B cell (primary cell): ENCODE data around the gene LRRC7. TPM values are rescaled to one million over a fixed set of nuclear protein-coding genes. Genes with fewer than 3 reads are reported as not detected.

Experiments
- ATAC-seq: fragments of 200-7000 bp; cut with Tn5 transposase; one replicate; pipeline ENCODE4 v1.10.0; 2021; ENCODE audit warnings: low read depth, mild to moderate bottlenecking, moderate number of reproducible peaks, moderate library complexity
- CTCF ChIA-PET: fragments of 350-600 bp; sonication (Branson Sonifier 250); formaldehyde crosslinking; loops from one replicate; lab custom pipeline; 2021; ENCODE audit warnings: antibody characterized with exemption, inconsistent platforms; lab: Charles Lee
- POLR2A ChIA-PET: fragments of 350-600 bp; sonication (Branson Sonifier 250); formaldehyde crosslinking; loops from one replicate; lab custom pipeline; 2021; ENCODE audit warnings: antibody characterized with exemption; lab: Charles Lee
- DNase-seq: peaks from one replicate; pipeline ENCODE4 v3.0.0; 2013
- H2AFZ ChIP-seq: 2 replicates; pipeline ENCODE4 v1.6.1; 2012; ENCODE audit warnings: mild to moderate bottlenecking, low read depth, low read length; ENCODE audit not compliant: insufficient read depth, poor library complexity, severe bottlenecking
- H3K27ac ChIP-seq, 2 donors: 1 replicate in 1 of 2; 2 replicates in 1 of 2; pipeline ENCODE4 v1.5.1; 2012 to 2013; ENCODE audit warnings: low read length in 2 of 2, mild to moderate bottlenecking in 2 of 2, moderate library complexity in 1 of 2
- H3K27me3 ChIP-seq, 4 experiments: fragments of 200-600 bp in 1 of 4; sonication (generic) in 1 of 4; replicated peaks in 1 of 4; 1 replicate in 2 of 4; 2 replicates in 2 of 4; pipeline versions ENCODE4 v1.6.1 to v1.7.0; 2013 to 2016; ENCODE audit warnings: low read length in 3 of 4, mild to moderate bottlenecking in 2 of 4, mixed read lengths in 1 of 4, moderate library complexity in 1 of 4; ENCODE audit not compliant: insufficient read depth in 4 of 4, control insufficient read depth in 3 of 4; ENCODE audit errors: control extremely low read depth in 1 of 4
- H3K36me3 ChIP-seq, 2 experiments: replicated peaks in 1 of 2; 1 replicate in 1 of 2; 2 replicates in 1 of 2; pipeline versions ENCODE4 v1.6.1 to v1.7.1; 2013; ENCODE audit warnings: low read length in 1 of 2; ENCODE audit not compliant: insufficient read depth in 2 of 2, control insufficient read depth in 1 of 2; ENCODE audit errors: control extremely low read depth in 1 of 2, extremely low read depth in 1 of 2
- H3K4me1 ChIP-seq, 2 donors: fragments of 200-600 bp in 1 of 2; sonication (generic) in 1 of 2; 1 replicate in 1 of 2; 2 replicates in 1 of 2; pipeline versions ENCODE4 v1.5.1 to v1.6.1; 2013 to 2017; ENCODE audit warnings: low read length in 2 of 2; ENCODE audit not compliant: control insufficient read depth in 2 of 2, insufficient read depth in 2 of 2
- H3K4me2 ChIP-seq: replicated peaks from 2 replicates; pipeline ENCODE3; 2012; ENCODE audit warnings: mild to moderate bottlenecking, low read depth, low read length; ENCODE audit not compliant: poor library complexity, severe bottlenecking
- H3K4me3 ChIP-seq, 5 experiments: fragments of 200-600 bp in 1 of 5; sonication (generic) in 1 of 5; 1 replicate in 3 of 5; 2 replicates in 2 of 5; pipeline versions ENCODE4 v1.5.1 to v1.7.0; 2011 to 2016; ENCODE audit warnings: low read length in 4 of 5, mild to moderate bottlenecking in 4 of 5, low read depth in 2 of 5, control low read depth in 1 of 5, moderate library complexity in 1 of 5; ENCODE audit not compliant: insufficient read depth in 1 of 5; ENCODE audit errors: control extremely low read depth in 1 of 5, extremely low read depth in 1 of 5
- H3K79me2 ChIP-seq: fragments of 200-600 bp; sonication (generic); one replicate; pipeline ENCODE4 v1.6.0; 2016; ENCODE audit warnings: low read length; ENCODE audit not compliant: control insufficient read depth, insufficient read depth
- H3K9ac ChIP-seq: fragments of 200-600 bp; sonication (generic); 2 replicates; pipeline ENCODE4 v1.6.1; 2017; ENCODE audit warnings: mild to moderate bottlenecking, low read length, moderate library complexity
- H3K9me3 ChIP-seq, 3 donors: one replicate each; pipeline versions ENCODE4 v1.6.1 to v1.7.1; 2013; ENCODE audit warnings: low read length in 2 of 3; ENCODE audit not compliant: control insufficient read depth in 2 of 3, insufficient read depth in 1 of 3; ENCODE audit errors: control extremely low read depth in 1 of 3
- H4K20me1 ChIP-seq: 2 replicates; pipeline ENCODE4 v1.6.0; 2012; ENCODE audit warnings: mild to moderate bottlenecking, low read length; ENCODE audit not compliant: insufficient read depth, control insufficient read depth, poor library complexity, severe bottlenecking
- H3K27ac Mint-ChIP-seq: one replicate; pipeline ENCODE4 v1.8.0; 2021; ENCODE audit warnings: mixed read lengths
- H3K27me3 Mint-ChIP-seq: one replicate; pipeline ENCODE4 v1.8.0; 2021; ENCODE audit warnings: mixed read lengths
- H3K4me1 Mint-ChIP-seq: one replicate; pipeline ENCODE4 v1.8.0; 2021; ENCODE audit warnings: mixed read lengths
- H3K4me3 Mint-ChIP-seq: one replicate; pipeline ENCODE4 v1.8.0; 2021; ENCODE audit warnings: mixed read lengths
- H3K9me3 Mint-ChIP-seq: one replicate; pipeline ENCODE4 v1.8.0; 2022; ENCODE audit warnings: mixed read lengths; ENCODE audit not compliant: insufficient read depth
- EZH2 ChIP-seq: IDR thresholded peaks from 2 replicates; pipeline ENCODE4 v1.6.1; 2012; ENCODE audit warnings: borderline replicate concordance, low read depth, mild to moderate bottlenecking, moderate library complexity, low read length; ENCODE audit not compliant: insufficient read depth, poor library complexity, severe bottlenecking
- WGBS: methylation state at CpG from one replicate; pipeline ENCODE4 v1.1.5; 2013; ENCODE audit warnings: missing lambda C conversion rate; ENCODE audit not compliant: insufficient coverage; 5-methylcytosine and 5-hydroxymethylcytosine counted together
- intact Hi-C: fragments of 100-400 bp; cut with micrococcal nuclease; formaldehyde crosslinking; loops from one replicate; pipeline ENCODE4 v1.10.0; 2022
- polyA plus RNA-seq: library from polyadenylated mRNA; depleted of rRNA; stranded (reverse); fragments of >200 nt; gene quantifications from 2 replicates; pipeline ENCODE4 v1.2.3, GENCODE V29; 2012
- total RNA-seq, 2 donors: library from RNA; stranded (reverse); fragments of 120-200 nt in 1 of 2; gene quantifications; 1 replicate in 1 of 2; 2 replicates in 1 of 2; pipeline versions ENCODE4 v1.2.3 to v1.2.4, GENCODE V29; 2013 to 2022
- TF ChIP-seq, protein P1 (sequence below): fragments of 200-600 bp; IDR thresholded peaks from one replicate; pipeline ENCODE4 v1.8.0; 2022; ENCODE audit warnings: antibody characterized with exemption, mild to moderate bottlenecking

The LRRC7 gene
- total and polyA plus RNA-seq, 2 donors (not counting 1 experiment from before 2014, with no cell fraction given), result not detected

DNA sequence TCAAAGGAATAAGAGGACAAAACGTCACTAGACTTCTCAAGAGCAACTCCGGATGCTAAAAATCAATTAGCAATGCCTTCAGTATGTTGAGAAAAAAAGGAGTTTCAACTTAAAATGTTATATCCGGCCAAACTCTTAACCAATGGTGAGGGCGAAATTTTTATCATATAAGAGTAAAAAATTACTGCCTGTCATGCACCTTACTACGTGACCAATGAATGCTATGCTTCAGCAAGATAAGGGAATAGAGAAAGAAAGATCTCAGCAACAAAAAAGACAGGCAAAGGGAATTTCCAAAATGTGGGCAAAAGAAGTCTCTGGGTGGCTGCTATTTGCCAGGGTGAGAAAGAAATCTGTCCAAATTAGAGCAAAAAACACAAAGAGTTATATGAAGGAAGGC, 47.4 kb upstream of the LRRC7 start:
- Mint-ChIP-seq H3K27ac (no peak overlapping the region), H3K4me1 (no peaks in the 10 kb centered on the region), H3K27me3 (no peaks in the 10 kb centered on the region), H3K4me3 (no peak overlapping the region), H3K9me3 (no peaks in the 10 kb centered on the region)
- Histone ChIP-seq H4K20me1 (no peaks in the 10 kb centered on the region), H3K27ac (no peak overlapping the region), H3K79me2 (no peaks in the 10 kb centered on the region), H3K27me3 (no peaks in the 10 kb centered on the region), H3K36me3 (no peaks in the 10 kb centered on the region), H2AFZ (no peak overlapping the region), H3K4me2 (no peak overlapping the region), H3K9ac (no peak overlapping the region), H3K9me3 (no peaks in the 10 kb centered on the region), H3K4me3 (no peak overlapping the region), H3K4me1 (no peaks in the 10 kb centered on the region)
- DNase-seq, result no peak
- WGBS, result 91% methylated on average over 3 of the region's 5 CpGs
- intact Hi-C loops, result no loop called here
- ChIA-PET POLR2A (no interaction called here), CTCF (no interaction called here)
- no peak for ATAC-seq
- TF ChIP-seq, protein P1, sequence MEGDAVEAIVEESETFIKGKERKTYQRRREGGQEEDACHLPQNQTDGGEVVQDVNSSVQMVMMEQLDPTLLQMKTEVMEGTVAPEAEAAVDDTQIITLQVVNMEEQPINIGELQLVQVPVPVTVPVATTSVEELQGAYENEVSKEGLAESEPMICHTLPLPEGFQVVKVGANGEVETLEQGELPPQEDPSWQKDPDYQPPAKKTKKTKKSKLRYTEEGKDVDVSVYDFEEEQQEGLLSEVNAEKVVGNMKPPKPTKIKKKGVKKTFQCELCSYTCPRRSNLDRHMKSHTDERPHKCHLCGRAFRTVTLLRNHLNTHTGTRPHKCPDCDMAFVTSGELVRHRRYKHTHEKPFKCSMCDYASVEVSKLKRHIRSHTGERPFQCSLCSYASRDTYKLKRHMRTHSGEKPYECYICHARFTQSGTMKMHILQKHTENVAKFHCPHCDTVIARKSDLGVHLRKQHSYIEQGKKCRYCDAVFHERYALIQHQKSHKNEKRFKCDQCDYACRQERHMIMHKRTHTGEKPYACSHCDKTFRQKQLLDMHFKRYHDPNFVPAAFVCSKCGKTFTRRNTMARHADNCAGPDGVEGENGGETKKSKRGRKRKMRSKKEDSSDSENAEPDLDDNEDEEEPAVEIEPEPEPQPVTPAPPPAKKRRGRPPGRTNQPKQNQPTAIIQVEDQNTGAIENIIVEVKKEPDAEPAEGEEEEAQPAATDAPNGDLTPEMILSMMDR, result no peak
- no peak for TF ChIP-seq EZH2

DNA sequence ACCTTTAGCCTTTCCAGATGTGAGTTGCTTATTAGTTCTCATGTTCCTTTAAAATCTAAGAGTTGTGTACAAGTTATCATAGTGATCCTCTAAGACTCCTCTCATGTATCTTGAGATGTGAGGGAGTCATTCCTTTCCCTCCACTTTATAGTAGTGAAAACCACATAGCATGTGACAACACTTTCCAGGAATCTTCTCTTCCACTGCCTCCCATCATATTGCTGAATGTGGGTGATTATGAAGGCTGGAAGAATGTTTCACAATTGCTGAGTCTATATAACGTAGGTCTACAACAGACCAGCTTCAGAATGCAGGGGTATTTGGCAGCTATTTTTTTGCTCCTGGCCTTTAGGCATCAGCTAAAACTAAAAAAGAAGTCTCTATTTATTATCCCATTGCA, 44.7 kb upstream of the LRRC7 start:
- H3K27ac Mint-ChIP-seq, result no peak overlapping the region
- intact Hi-C loops, result no loop called here
- POLR2A ChIA-PET, result no interaction called here
- no peaks in the 10 kb centered on the region for H3K4me1 ChIP-seq
- no peaks in the 10 kb centered on the region for H3K9me3 ChIP-seq
- no peaks in the 10 kb centered on the region for H3K27me3 ChIP-seq
- H3K4me1 Mint-ChIP-seq, result no peaks in the 10 kb centered on the region
- 60% methylated on average over 1 of the region's 1 CpG for WGBS
- no peaks in the 10 kb centered on the region for H3K36me3 ChIP-seq
- H3K27me3 Mint-ChIP-seq, result no peaks in the 10 kb centered on the region
- no peak overlapping the region for H3K9ac ChIP-seq
- H3K4me3 ChIP-seq, result no peak overlapping the region
- no peak overlapping the region for H3K27ac ChIP-seq
- TF ChIP-seq, protein P1, result no peak
- no peak for TF ChIP-seq EZH2
- H3K4me2 ChIP-seq, result no peak overlapping the region
- CTCF ChIA-PET, result no interaction called here
- H4K20me1 ChIP-seq, result no peaks in the 10 kb centered on the region
- H3K79me2 ChIP-seq, result no peaks in the 10 kb centered on the region
- no peak overlapping the region for H3K4me3 Mint-ChIP-seq
- H2AFZ ChIP-seq, result no peak overlapping the region
- no peaks in the 10 kb centered on the region for H3K9me3 Mint-ChIP-seq
- DNase-seq (no peak), ATAC-seq (no peak)
